ENCODE results near the gene MTA3.
"Not testable (repeated sequence)": the region's sequence is repeated elsewhere in the genome, so short reads cannot be mapped to it uniquely, and the experiment has no call there.

Gene MTA3

GRCh38 chr2:42675815-42676214, 107.4 kb downstream of the MTA3 start:
- DNase-seq: no peak

- DNase-seq: no peak
Measured at GRCh38 chr2:42685303-42685702, 116.9 kb downstream of the MTA3 start.

- peak; percentile 68 for DNase-seq
Measured at GRCh38 chr2:42693013-42693615, 124.7 kb downstream of the MTA3 start.

GRCh38 chr2:42693688-42694479, 125.5 kb downstream of the MTA3 start:
- DNase-seq: no peak

- no peak for DNase-seq
Measured at GRCh38 chr2:42696987-42697386, 128.6 kb downstream of the MTA3 start.

GRCh38 chr2:42698940-42699339, 130.5 kb downstream of the MTA3 start:
- DNase-seq: no peak

GRCh38 chr2:42706836-42707235, 138.4 kb downstream of the MTA3 start:
- no peak for DNase-seq

GRCh38 chr2:42708179-42708578, 139.7 kb downstream of the MTA3 start:
- no peak for DNase-seq

- no peak for DNase-seq
Measured at GRCh38 chr2:42711896-42712295, 143.5 kb downstream of the MTA3 start.

- no peak for DNase-seq
Measured at GRCh38 chr2:42712934-42713333, 144.5 kb downstream of the MTA3 start.

- no peak for DNase-seq
Measured at GRCh38 chr2:42713920-42714319, 145.5 kb downstream of the MTA3 start.

GRCh38 chr2:42714686-42715085, 146.3 kb downstream of the MTA3 start:
- no peak for DNase-seq

GRCh38 chr2:42721898-42722297, 153.5 kb downstream of the MTA3 start:
- no peak for DNase-seq

GRCh38 chr2:42722320-42723190, 154.1 kb downstream of the MTA3 start:
- DNase-seq: peak; percentile 13

- no peak for DNase-seq
Measured at GRCh38 chr2:42723465-42723864, 155.0 kb downstream of the MTA3 start.

GRCh38 chr2:42724886-42725285, 156.5 kb downstream of the MTA3 start:
- no peak for DNase-seq

GRCh38 chr2:42725657-42726056, 157.2 kb downstream of the MTA3 start:
- peak; percentile 9 for DNase-seq

- no peak for DNase-seq
Measured at GRCh38 chr2:42726680-42727079, 158.2 kb downstream of the MTA3 start.

- not testable (repeated sequence) for DNase-seq
Measured at GRCh38 chr2:42731316-42731715, 162.9 kb downstream of the MTA3 start.

- no peak for DNase-seq
Measured at GRCh38 chr2:42733852-42734251, 165.4 kb downstream of the MTA3 start.

GRCh38 chr2:42736598-42737322, 168.3 kb downstream of the MTA3 start:
- DNase-seq: no peak

- DNase-seq: no peak
Measured at GRCh38 chr2:42741140-42741539, 172.7 kb downstream of the MTA3 start.

Measured in GDM1 (cell line).